Right lobe of liver (tissue), 4 donors: ENCODE measurements around the gene C10orf67.

Source experiments
- CTCF ChIP-seq, 4 donors: fragments of 200-600 bp in 3 of 4; fragments of 450-650 bp in 1 of 4; IDR thresholded peaks; one replicate each; pipeline versions ENCODE4 v1.5.1 to v1.8.0; 2016 to 2022; ENCODE audit warnings: antibody characterized with exemption in 4 of 4, mild to moderate bottlenecking in 2 of 4
- POLR2A ChIP-seq: fragments of 450-650 bp; IDR thresholded peaks from one replicate; pipeline ENCODE4 v1.6.1; 2017; ENCODE audit warnings: antibody characterized with exemption, mild to moderate bottlenecking
- donor health status: DM: no; HTN: no; CAD: no.
- donor health status: DM: no; HTN: no; CAD: no.
- donor health status: DM: no; HTN: yes; CAD: no.

GRCh38 chr10:23340354-23340753, 4.2 kb downstream of the C10orf67 start:
- TF ChIP-seq POLR2A (no peak), CTCF (IDR thresholded peaks at IDR 0.05) (no peak)
